Body of pancreas (tissue), 4 donors: ENCODE results near the gene CCSER1. TPM values are rescaled to one million over a fixed set of nuclear protein-coding genes. Genes with fewer than 3 reads are reported as not detected.
A peak's percentile ranks its signal among the peaks of the same experiment; 100 is the strongest.

Experiments used
- ATAC-seq: fragments of 150-250 bp; one replicate; pipeline ENCODE4 v1.9.1; 2016
- DNase-seq, 4 donors: peaks; one replicate each; pipeline ENCODE4 v3.0.0-alpha.2; 2019
- H3K27ac ChIP-seq, 4 donors: fragments of 200-600 bp; sonication (generic); 1 replicate in 3 of 4; 2 replicates in 1 of 4; pipeline versions ENCODE4 v1.5.1 to v1.6.1; 2016 to 2019; ENCODE audit warnings: mild to moderate bottlenecking in 1 of 4, mixed read lengths in 1 of 4, moderate library complexity in 1 of 4
- H3K27me3 ChIP-seq, 2 donors: fragments of 200-600 bp; sonication (generic); one replicate each; pipeline ENCODE4 v1.6.0; 2016; ENCODE audit warnings: mild to moderate bottlenecking in 1 of 2
- H3K36me3 ChIP-seq, 2 donors: fragments of 200-600 bp; sonication (generic); replicated peaks in 1 of 2; 2 replicates each; pipeline ENCODE4 v1.5.1; 2016; ENCODE audit warnings: low read depth in 2 of 2; ENCODE audit not compliant: insufficient read depth in 1 of 2
- H3K4me1 ChIP-seq: fragments of 200-600 bp; sonication (generic); one replicate; pipeline ENCODE4 v1.6.0; 2016
- H3K4me3 ChIP-seq, 2 donors: fragments of 200-600 bp; sonication (generic); 1 replicate in 1 of 2; 2 replicates in 1 of 2; pipeline ENCODE4 v1.5.1; 2016 to 2019
- H3K9me3 ChIP-seq, 3 donors: fragments of 200-600 bp; sonication (generic); 1 replicate in 2 of 3; 2 replicates in 1 of 3; pipeline ENCODE4 v1.5.1; 2016
- POLR2A ChIP-seq, 3 donors: fragments of 450-650 bp; IDR thresholded peaks; one replicate each; pipeline ENCODE4 v1.6.1; 2016; ENCODE audit warnings: antibody characterized with exemption in 3 of 3, mild to moderate bottlenecking in 2 of 3
- WGBS, 2 donors: methylation state at CpG; one replicate each; pipeline ENCODE4 v1.1.5; 2017; 5-methylcytosine and 5-hydroxymethylcytosine counted together
- intact Hi-C: fragments of 100-400 bp; cut with DNase I; formaldehyde crosslinking; loops from one replicate; pipeline ENCODE4 v1.15.1; 2023
- total RNA-seq, 2 donors: library from RNA; depleted of rRNA; stranded (reverse); fragments of >200 nt; gene quantifications; one replicate each; pipeline ENCODE4 v1.1.0, GENCODE V29; 2016
- TF ChIP-seq, protein P1 (sequence below), 7 experiments: fragments of 450-650 bp in 4 of 7; fragments of 200-600 bp in 3 of 7; sonication (generic) in 3 of 7; IDR thresholded peaks; one replicate each; pipeline ENCODE4 v1.5.1; 2016 to 2019; ENCODE audit warnings: antibody characterized with exemption in 7 of 7

CCSER1 gene
- total RNA-seq, 2 donors from 2014 or later: 13.2 to 14.5 TPM

DNA sequence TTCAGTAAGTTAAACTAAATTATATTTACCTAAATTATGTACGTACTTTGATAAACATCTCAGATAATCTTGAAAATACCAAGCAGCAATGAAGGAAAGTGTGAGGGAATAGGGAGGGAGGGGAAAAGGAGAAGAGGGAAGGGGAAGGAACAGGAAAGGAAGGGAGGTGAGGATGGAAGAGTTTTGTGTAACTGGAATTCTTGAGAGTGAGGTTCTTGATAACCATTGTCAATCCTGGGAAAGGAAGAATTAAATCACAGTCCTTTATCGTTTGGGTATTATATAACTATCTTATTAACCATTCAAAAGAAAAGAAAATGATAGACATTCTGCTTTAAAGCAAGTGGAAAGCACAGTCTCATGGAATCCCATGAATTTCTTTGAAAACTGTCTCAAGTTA, 795.0 kb downstream of the CCSER1 start:
- intact Hi-C loops: no loop called here
- H3K36me3 ChIP-seq: no peaks in the 10 kb centered on the region
- DNase-seq (no peak), ATAC-seq (no peak)
- WGBS, 2 donors: 70 to 81% methylated on average over 2 of the region's 2 CpGs
- H3K27ac ChIP-seq: no peak overlapping the region
- no peaks in the 10 kb centered on the region for H3K27me3 ChIP-seq
- H3K4me3 ChIP-seq: no peak overlapping the region
- no peaks in the 10 kb centered on the region for H3K9me3 ChIP-seq
- TF ChIP-seq, protein P1, sequence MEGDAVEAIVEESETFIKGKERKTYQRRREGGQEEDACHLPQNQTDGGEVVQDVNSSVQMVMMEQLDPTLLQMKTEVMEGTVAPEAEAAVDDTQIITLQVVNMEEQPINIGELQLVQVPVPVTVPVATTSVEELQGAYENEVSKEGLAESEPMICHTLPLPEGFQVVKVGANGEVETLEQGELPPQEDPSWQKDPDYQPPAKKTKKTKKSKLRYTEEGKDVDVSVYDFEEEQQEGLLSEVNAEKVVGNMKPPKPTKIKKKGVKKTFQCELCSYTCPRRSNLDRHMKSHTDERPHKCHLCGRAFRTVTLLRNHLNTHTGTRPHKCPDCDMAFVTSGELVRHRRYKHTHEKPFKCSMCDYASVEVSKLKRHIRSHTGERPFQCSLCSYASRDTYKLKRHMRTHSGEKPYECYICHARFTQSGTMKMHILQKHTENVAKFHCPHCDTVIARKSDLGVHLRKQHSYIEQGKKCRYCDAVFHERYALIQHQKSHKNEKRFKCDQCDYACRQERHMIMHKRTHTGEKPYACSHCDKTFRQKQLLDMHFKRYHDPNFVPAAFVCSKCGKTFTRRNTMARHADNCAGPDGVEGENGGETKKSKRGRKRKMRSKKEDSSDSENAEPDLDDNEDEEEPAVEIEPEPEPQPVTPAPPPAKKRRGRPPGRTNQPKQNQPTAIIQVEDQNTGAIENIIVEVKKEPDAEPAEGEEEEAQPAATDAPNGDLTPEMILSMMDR (IDR thresholded peaks at IDR 0.05): no peak
- TF ChIP-seq POLR2A (IDR thresholded peaks at IDR 0.05): no peak
- H3K4me1 ChIP-seq: no peaks in the 10 kb centered on the region

DNA sequence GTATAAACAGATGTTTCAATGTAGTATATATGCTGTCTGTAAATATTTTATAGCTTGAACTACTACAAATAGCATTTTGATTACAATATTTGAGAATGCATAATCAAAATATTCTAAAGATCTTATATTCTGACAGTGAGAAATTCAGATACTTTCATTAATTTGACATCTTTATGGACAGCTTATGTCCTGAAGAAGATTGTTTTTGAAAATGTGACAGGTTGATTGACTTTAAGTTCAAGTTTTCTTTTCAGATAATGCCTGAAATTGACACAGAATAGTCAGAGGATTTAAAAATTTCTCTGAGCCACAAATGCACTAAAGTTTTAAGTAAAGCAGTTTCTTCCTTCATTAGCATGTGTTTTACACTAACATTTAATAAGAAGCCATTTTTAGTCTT, 799.8 kb downstream of the CCSER1 start:
- TF ChIP-seq POLR2A (IDR thresholded peaks at IDR 0.05): no peak
- TF ChIP-seq, protein P1 (IDR thresholded peaks at IDR 0.05): no peak
- Histone ChIP-seq H3K27me3 (no peaks in the 10 kb centered on the region), H3K27ac (no peak overlapping the region), H3K36me3 (no peaks in the 10 kb centered on the region), H3K9me3 (no peaks in the 10 kb centered on the region), H3K4me1 (no peaks in the 10 kb centered on the region), H3K4me3 (no peak overlapping the region)
- DNase-seq: no peak
- intact Hi-C loops: no loop called here
- no peak for ATAC-seq

DNA sequence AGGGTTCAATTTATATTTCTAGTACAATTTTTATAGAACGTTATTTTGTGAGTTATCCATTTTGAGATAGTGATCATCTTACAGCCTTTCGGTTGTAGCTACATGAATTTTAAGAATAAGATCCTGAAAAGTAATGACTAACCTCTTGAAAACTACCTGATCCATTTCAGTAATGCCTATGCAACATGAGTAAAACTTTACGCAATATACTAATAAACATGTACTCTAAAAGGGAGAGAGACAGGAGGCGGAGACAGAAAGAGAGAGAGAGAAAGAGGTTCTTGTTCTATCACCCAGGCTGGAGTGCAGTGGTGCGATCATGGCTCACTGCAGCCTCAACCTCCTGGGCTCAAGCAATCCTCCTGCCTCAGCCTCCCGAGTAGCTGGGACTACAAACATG, 816.1 kb downstream of the CCSER1 start:
- no peaks in the 10 kb centered on the region for H3K27me3 ChIP-seq
- ATAC-seq: no peak
- no peaks in the 10 kb centered on the region for H3K9me3 ChIP-seq
- TF ChIP-seq POLR2A (IDR thresholded peaks at IDR 0.05): no peak
- TF ChIP-seq, protein P1 (IDR thresholded peaks at IDR 0.05): no peak
- no peak overlapping the region for H3K4me3 ChIP-seq
- H3K36me3 ChIP-seq: no peaks in the 10 kb centered on the region
- WGBS, 2 donors: 92 to 94% methylated on average over 6 of the region's 6 CpGs
- no peak overlapping the region for H3K27ac ChIP-seq
- H3K4me1 ChIP-seq: no peaks in the 10 kb centered on the region
- no peak for DNase-seq
- intact Hi-C loops: no loop called here

DNA sequence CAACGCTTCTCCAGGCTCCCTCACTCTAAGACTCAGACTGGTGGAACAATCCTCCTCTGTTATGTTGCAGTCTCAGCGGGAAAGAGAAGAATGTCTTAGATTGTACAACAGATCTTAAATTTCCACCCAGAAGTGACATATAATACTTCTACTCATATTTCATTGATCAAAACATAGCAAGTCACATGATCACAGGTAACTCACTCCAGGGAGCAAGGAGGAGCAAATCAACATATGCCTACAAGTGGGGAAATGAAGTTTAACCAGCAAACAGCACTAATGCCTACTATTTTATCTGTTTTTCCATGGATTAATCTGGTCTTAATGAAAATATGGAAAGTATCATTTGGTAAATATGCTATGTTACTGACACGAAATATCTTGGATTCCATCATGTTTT, 819.8 kb downstream of the CCSER1 start:
- DNase-seq: no peak
- no peak overlapping the region for H3K27ac ChIP-seq
- H3K27me3 ChIP-seq: no peaks in the 10 kb centered on the region
- TF ChIP-seq, protein P1 (IDR thresholded peaks at IDR 0.05): no peak
- TF ChIP-seq POLR2A (IDR thresholded peaks at IDR 0.05): no peak
- no peaks in the 10 kb centered on the region for H3K9me3 ChIP-seq
- no peak for ATAC-seq
- no peaks in the 10 kb centered on the region for H3K4me1 ChIP-seq
- no peaks in the 10 kb centered on the region for H3K36me3 ChIP-seq
- no peak overlapping the region for H3K4me3 ChIP-seq
- intact Hi-C loops: no loop called here
- 79 to 84% methylated on average over 3 of the region's 3 CpGs for WGBS, 2 donors

DNA sequence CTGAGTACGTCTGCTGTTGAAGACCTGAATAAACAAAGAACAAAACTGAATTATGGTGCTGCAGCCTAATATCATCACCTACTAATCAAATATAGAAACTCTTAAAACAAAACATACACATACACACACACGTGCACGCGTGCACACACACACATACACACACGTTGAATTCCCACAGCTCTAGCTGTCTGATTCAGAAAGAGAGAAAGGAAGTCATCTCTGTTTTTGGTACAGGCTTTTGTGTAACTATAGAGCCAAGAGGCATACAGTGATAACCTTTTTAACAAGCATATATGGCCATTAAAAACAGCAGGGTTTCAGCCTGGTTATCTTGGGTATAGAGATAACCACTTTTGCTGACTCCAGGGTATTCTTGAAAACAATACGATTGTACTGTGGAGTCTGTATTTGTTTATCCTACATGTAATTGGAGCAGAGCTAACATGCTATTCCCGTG, 823.2 kb downstream of the CCSER1 start:
- no peaks in the 10 kb centered on the region for H3K9me3 ChIP-seq
- DNase-seq (no peak), ATAC-seq (peak; percentile 45)
- no peaks in the 10 kb centered on the region for H3K27me3 ChIP-seq
- WGBS, 2 donors: 26 to 33% methylated on average over 7 of the region's 7 CpGs
- H3K4me1 ChIP-seq: no peaks in the 10 kb centered on the region
- no peaks in the 10 kb centered on the region for H3K36me3 ChIP-seq
- TF ChIP-seq, protein P1 (IDR thresholded peaks at IDR 0.05): no peak
- no peak for TF ChIP-seq POLR2A (IDR thresholded peaks at IDR 0.05)
- intact Hi-C loops: no loop called here
- H3K27ac ChIP-seq: peak overlapping the region in 1 of 4 donors; percentile 53
- H3K4me3 ChIP-seq: no peak overlapping the region
